ENCODE data around the gene GPC3. TPM values are rescaled to one million over a fixed set of nuclear protein-coding genes. Genes with fewer than 3 reads are reported as not detected.

GPC3 gene
- total RNA-seq, 1 experiment from 2014 or later, result 32.4 TPM

DNA sequence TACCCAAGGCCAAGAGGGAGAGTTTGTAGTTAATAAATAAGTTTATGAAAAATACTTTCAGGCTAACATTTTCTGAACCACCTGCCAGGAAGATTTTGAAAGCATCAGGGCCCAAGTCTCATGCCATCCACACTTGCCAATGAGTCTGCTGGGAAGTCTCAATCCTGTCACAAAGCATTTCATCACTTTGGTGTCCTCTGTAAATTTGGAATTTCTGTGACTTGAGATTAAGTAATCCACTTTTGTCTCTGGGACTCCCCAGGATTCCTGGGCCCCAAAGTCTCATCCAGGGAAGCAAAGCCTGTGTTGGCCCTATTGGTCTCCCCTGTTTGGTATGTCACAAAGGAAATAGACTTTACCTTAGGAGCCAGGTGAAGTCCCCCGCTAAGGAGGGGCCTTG is 470.9 kb downstream of the GPC3 start:
- Mint-ChIP-seq H3K4me3 (no peak overlapping the region), H3K4me1 (peaks cover 18% of the 10 kb centered on the region), H3K27me3 (ENCODE audit: low read depth) (no peaks in the 10 kb centered on the region), H3K27ac (no peak overlapping the region), H3K9me3 (peaks cover 10% of the 10 kb centered on the region), H3K36me3 (peaks cover 8% of the 10 kb centered on the region)
- no peak for ATAC-seq
- CTCF ChIA-PET, result no interaction called here
- POLR2A ChIA-PET, result no interaction called here
- TF ChIP-seq, protein P1, sequence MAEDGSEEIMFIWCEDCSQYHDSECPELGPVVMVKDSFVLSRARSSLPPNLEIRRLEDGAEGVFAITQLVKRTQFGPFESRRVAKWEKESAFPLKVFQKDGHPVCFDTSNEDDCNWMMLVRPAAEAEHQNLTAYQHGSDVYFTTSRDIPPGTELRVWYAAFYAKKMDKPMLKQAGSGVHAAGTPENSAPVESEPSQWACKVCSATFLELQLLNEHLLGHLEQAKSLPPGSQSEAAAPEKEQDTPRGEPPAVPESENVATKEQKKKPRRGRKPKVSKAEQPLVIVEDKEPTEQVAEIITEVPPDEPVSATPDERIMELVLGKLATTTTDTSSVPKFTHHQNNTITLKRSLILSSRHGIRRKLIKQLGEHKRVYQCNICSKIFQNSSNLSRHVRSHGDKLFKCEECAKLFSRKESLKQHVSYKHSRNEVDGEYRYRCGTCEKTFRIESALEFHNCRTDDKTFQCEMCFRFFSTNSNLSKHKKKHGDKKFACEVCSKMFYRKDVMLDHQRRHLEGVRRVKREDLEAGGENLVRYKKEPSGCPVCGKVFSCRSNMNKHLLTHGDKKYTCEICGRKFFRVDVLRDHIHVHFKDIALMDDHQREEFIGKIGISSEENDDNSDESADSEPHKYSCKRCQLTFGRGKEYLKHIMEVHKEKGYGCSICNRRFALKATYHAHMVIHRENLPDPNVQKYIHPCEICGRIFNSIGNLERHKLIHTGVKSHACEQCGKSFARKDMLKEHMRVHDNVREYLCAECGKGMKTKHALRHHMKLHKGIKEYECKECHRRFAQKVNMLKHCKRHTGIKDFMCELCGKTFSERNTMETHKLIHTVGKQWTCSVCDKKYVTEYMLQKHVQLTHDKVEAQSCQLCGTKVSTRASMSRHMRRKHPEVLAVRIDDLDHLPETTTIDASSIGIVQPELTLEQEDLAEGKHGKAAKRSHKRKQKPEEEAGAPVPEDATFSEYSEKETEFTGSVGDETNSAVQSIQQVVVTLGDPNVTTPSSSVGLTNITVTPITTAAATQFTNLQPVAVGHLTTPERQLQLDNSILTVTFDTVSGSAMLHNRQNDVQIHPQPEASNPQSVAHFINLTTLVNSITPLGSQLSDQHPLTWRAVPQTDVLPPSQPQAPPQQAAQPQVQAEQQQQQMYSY (CRISPR knock-in tag; IDR thresholded peaks at IDR 0.05), result no peak
- TF ChIP-seq ZNF263 (CRISPR knock-in tag; IDR thresholded peaks at IDR 0.05; ENCODE audit: low read depth), result no peak
- no peak for TF ChIP-seq ZNF232 (CRISPR knock-in tag; IDR thresholded peaks at IDR 0.05)
- no peak for TF ChIP-seq ZBTB21 (CRISPR knock-in tag; IDR thresholded peaks at IDR 0.05; ENCODE audit: borderline replicate concordance)
- TF ChIP-seq, protein P2, sequence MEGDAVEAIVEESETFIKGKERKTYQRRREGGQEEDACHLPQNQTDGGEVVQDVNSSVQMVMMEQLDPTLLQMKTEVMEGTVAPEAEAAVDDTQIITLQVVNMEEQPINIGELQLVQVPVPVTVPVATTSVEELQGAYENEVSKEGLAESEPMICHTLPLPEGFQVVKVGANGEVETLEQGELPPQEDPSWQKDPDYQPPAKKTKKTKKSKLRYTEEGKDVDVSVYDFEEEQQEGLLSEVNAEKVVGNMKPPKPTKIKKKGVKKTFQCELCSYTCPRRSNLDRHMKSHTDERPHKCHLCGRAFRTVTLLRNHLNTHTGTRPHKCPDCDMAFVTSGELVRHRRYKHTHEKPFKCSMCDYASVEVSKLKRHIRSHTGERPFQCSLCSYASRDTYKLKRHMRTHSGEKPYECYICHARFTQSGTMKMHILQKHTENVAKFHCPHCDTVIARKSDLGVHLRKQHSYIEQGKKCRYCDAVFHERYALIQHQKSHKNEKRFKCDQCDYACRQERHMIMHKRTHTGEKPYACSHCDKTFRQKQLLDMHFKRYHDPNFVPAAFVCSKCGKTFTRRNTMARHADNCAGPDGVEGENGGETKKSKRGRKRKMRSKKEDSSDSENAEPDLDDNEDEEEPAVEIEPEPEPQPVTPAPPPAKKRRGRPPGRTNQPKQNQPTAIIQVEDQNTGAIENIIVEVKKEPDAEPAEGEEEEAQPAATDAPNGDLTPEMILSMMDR (IDR thresholded peaks at IDR 0.05), result no peak
- TF ChIP-seq, protein P3, sequence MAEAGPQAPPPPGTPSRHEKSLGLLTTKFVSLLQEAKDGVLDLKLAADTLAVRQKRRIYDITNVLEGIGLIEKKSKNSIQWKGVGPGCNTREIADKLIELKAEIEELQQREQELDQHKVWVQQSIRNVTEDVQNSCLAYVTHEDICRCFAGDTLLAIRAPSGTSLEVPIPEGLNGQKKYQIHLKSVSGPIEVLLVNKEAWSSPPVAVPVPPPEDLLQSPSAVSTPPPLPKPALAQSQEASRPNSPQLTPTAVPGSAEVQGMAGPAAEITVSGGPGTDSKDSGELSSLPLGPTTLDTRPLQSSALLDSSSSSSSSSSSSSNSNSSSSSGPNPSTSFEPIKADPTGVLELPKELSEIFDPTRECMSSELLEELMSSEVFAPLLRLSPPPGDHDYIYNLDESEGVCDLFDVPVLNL (CRISPR knock-in tag; IDR thresholded peaks at IDR 0.05; ENCODE audit: borderline replicate concordance, low read depth), result no peak
- TF ChIP-seq IRF2 (CRISPR knock-in tag; IDR thresholded peaks at IDR 0.05; ENCODE audit: borderline replicate concordance, low read depth), result no peak
- TF ChIP-seq TCF7 (CRISPR knock-in tag; IDR thresholded peaks at IDR 0.05; ENCODE audit: low read depth), result no peak
- TF ChIP-seq HMGA2 (CRISPR knock-in tag; IDR thresholded peaks at IDR 0.05), result no peak
- no peak for TF ChIP-seq ATF1 (CRISPR knock-in tag; IDR thresholded peaks at IDR 0.05)
- no peak for TF ChIP-seq ESRRA (CRISPR knock-in tag; IDR thresholded peaks at IDR 0.05; ENCODE audit: borderline replicate concordance)
- no peak for TF ChIP-seq FOXJ3 (CRISPR knock-in tag; IDR thresholded peaks at IDR 0.05; ENCODE audit: borderline replicate concordance)
- TF ChIP-seq PRRX2 (CRISPR knock-in tag; IDR thresholded peaks at IDR 0.05), result no peak
- TF ChIP-seq ZNF423 (CRISPR knock-in tag; IDR thresholded peaks at IDR 0.05), result no peak
- DNase-seq (ENCODE audit: low spot score), result no peak

DNA sequence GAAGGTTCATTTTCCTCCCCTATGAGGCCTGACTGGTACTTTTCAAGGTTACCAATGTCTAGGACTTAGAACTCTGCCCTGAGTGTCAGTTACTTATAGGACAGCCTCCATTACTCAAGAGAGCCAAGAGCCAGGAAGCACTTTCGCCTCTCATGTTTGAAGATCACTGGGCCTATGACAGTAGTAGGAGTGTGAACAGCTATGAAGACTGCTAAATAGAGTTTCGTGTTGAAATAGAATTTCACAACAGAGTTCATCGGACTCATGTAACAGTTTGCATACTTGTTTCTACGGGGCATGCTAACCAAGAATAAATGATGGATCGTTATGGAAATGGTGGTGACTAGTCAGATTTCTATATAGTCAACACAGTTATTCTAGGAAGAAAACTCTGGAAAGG is 472.3 kb downstream of the GPC3 start:
- H3K27ac Mint-ChIP-seq, result no peak overlapping the region
- no peak for DNase-seq (ENCODE audit: low spot score)
- no peak overlapping the region for H3K4me3 Mint-ChIP-seq
- TF ChIP-seq, protein P4, sequence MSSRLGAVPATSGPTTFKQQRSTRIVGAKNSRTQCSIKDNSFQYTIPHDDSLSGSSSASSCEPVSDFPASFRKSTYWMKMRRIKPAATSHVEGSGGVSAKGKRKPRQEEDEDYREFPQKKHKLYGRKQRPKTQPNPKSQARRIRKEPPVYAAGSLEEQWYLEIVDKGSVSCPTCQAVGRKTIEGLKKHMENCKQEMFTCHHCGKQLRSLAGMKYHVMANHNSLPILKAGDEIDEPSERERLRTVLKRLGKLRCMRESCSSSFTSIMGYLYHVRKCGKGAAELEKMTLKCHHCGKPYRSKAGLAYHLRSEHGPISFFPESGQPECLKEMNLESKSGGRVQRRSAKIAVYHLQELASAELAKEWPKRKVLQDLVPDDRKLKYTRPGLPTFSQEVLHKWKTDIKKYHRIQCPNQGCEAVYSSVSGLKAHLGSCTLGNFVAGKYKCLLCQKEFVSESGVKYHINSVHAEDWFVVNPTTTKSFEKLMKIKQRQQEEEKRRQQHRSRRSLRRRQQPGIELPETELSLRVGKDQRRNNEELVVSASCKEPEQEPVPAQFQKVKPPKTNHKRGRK (CRISPR knock-in tag; IDR thresholded peaks at IDR 0.05; ENCODE audit: borderline replicate concordance), result no peak
- TF ChIP-seq TCF7 (CRISPR knock-in tag; IDR thresholded peaks at IDR 0.05; ENCODE audit: low read depth), result no peak
- TF ChIP-seq, protein P5, sequence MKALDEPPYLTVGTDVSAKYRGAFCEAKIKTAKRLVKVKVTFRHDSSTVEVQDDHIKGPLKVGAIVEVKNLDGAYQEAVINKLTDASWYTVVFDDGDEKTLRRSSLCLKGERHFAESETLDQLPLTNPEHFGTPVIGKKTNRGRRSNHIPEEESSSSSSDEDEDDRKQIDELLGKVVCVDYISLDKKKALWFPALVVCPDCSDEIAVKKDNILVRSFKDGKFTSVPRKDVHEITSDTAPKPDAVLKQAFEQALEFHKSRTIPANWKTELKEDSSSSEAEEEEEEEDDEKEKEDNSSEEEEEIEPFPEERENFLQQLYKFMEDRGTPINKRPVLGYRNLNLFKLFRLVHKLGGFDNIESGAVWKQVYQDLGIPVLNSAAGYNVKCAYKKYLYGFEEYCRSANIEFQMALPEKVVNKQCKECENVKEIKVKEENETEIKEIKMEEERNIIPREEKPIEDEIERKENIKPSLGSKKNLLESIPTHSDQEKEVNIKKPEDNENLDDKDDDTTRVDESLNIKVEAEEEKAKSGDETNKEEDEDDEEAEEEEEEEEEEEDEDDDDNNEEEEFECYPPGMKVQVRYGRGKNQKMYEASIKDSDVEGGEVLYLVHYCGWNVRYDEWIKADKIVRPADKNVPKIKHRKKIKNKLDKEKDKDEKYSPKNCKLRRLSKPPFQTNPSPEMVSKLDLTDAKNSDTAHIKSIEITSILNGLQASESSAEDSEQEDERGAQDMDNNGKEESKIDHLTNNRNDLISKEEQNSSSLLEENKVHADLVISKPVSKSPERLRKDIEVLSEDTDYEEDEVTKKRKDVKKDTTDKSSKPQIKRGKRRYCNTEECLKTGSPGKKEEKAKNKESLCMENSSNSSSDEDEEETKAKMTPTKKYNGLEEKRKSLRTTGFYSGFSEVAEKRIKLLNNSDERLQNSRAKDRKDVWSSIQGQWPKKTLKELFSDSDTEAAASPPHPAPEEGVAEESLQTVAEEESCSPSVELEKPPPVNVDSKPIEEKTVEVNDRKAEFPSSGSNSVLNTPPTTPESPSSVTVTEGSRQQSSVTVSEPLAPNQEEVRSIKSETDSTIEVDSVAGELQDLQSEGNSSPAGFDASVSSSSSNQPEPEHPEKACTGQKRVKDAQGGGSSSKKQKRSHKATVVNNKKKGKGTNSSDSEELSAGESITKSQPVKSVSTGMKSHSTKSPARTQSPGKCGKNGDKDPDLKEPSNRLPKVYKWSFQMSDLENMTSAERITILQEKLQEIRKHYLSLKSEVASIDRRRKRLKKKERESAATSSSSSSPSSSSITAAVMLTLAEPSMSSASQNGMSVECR (CRISPR knock-in tag; IDR thresholded peaks at IDR 0.05; ENCODE audit: borderline replicate concordance), result no peak
- no peak for TF ChIP-seq NR2C2 (CRISPR knock-in tag; IDR thresholded peaks at IDR 0.05)
- no peak for TF ChIP-seq EMX1 (CRISPR knock-in tag; IDR thresholded peaks at IDR 0.05)
- no peak for TF ChIP-seq ZNF396 (CRISPR knock-in tag; IDR thresholded peaks at IDR 0.05; ENCODE audit: borderline replicate concordance)
- TF ChIP-seq, protein P3 (CRISPR knock-in tag; IDR thresholded peaks at IDR 0.05; ENCODE audit: borderline replicate concordance, low read depth), result no peak
- no peak for TF ChIP-seq CREM (CRISPR knock-in tag; IDR thresholded peaks at IDR 0.05)
- TF ChIP-seq IRF2 (CRISPR knock-in tag; IDR thresholded peaks at IDR 0.05; ENCODE audit: borderline replicate concordance, low read depth), result no peak
- H3K4me1 Mint-ChIP-seq, result peaks cover 18% of the 10 kb centered on the region
- no peaks in the 10 kb centered on the region for H3K27me3 Mint-ChIP-seq (ENCODE audit: low read depth)
- no peak for ATAC-seq
- CTCF ChIA-PET, result no interaction called here
- H3K9me3 Mint-ChIP-seq, result peaks cover 7% of the 10 kb centered on the region
- peaks cover 6% of the 10 kb centered on the region for H3K36me3 Mint-ChIP-seq
- POLR2A ChIA-PET, result no interaction called here
